ENCODE results near the gene ITIH5. TPM values are rescaled to one million over a fixed set of nuclear protein-coding genes. Genes with fewer than 3 reads are reported as not detected.

The ITIH5 gene
- total and polyA plus RNA-seq, 2 donors (not counting 1 experiment from before 2014, with no cell fraction given), result 0.22 to 12.4 TPM

- no peaks in the 10 kb centered on the region for H3K36me3 ChIP-seq (ENCODE audit: control insufficient read depth, insufficient read depth, low read length)
- H3K79me2 ChIP-seq (ENCODE audit: control insufficient read depth, insufficient read depth, low read length), result no peaks in the 10 kb centered on the region
- no peak overlapping the region for H3K4me3 ChIP-seq (replicated peaks in 1 of 4; ENCODE audit: control extremely low read depth in 1 of 4, insufficient read depth in 1 of 4, low read depth in 3 of 4, low read length in 4 of 4)
- H3K9ac ChIP-seq (ENCODE audit: insufficient read depth, low read length), result no peak overlapping the region
- no peak for TF ChIP-seq CTCF (conservative IDR thresholded peaks at IDR 0.05 in 1 of 2, IDR thresholded peaks at IDR 0.05 in 1 of 2; ENCODE audit: low read depth in 1 of 2, low read length in 2 of 2)
- TF ChIP-seq EZH2 (IDR thresholded peaks at IDR 0.05; ENCODE audit: low read length, missing control alignments), result no peak
- no peaks in the 10 kb centered on the region for H4K20me1 ChIP-seq (ENCODE audit: control insufficient read depth, extremely low read depth, insufficient read depth, low read length)
- no peaks in the 10 kb centered on the region for H3K4me1 ChIP-seq (ENCODE audit: control insufficient read depth, extremely low read depth, insufficient read depth, low read length)
- H3K4me2 ChIP-seq (ENCODE audit: extremely low read depth, insufficient read depth, low read length), result no peak overlapping the region
- no peaks in the 10 kb centered on the region for H3K9me3 ChIP-seq (ENCODE audit: control insufficient read depth, insufficient read depth, low read depth, low read length)
- no peaks in the 10 kb centered on the region for H3K27me3 ChIP-seq (ENCODE audit: control insufficient read depth, insufficient read depth, low read length)
- H2AFZ ChIP-seq (ENCODE audit: low read length), result no peak overlapping the region
- no peak overlapping the region for H3K27ac ChIP-seq (ENCODE audit: insufficient read depth, low read length)
- DNase-seq (ENCODE audit: low read depth in 2 of 2), result no peak
These were observed 140.8 kb downstream of the ITIH5 start for GRCh38 chr10:7526017-7526400.

GRCh38 chr10:7525314-7526016 lies 141.3 kb downstream of the ITIH5 start:
- Histone ChIP-seq H2AFZ (ENCODE audit: low read length) (no peak overlapping the region), H4K20me1 (ENCODE audit: control insufficient read depth, extremely low read depth, insufficient read depth, low read length) (no peaks in the 10 kb centered on the region), H3K4me3 (replicated peaks in 1 of 4; ENCODE audit: control extremely low read depth in 1 of 4, insufficient read depth in 1 of 4, low read depth in 3 of 4, low read length in 4 of 4) (no peak overlapping the region), H3K9me3 (ENCODE audit: control insufficient read depth, insufficient read depth, low read depth, low read length) (no peaks in the 10 kb centered on the region), H3K27ac (ENCODE audit: insufficient read depth, low read length) (no peak overlapping the region), H3K4me1 (ENCODE audit: control insufficient read depth, extremely low read depth, insufficient read depth, low read length) (no peaks in the 10 kb centered on the region), H3K9ac (ENCODE audit: insufficient read depth, low read length) (no peak overlapping the region), H3K4me2 (ENCODE audit: extremely low read depth, insufficient read depth, low read length) (no peak overlapping the region), H3K79me2 (ENCODE audit: control insufficient read depth, insufficient read depth, low read length) (no peaks in the 10 kb centered on the region), H3K27me3 (ENCODE audit: control insufficient read depth, insufficient read depth, low read length) (no peaks in the 10 kb centered on the region), H3K36me3 (ENCODE audit: control insufficient read depth, insufficient read depth, low read length) (no peaks in the 10 kb centered on the region)
- DNase-seq (ENCODE audit: low read depth in 2 of 2), result peak; percentile 52 to 87
- TF ChIP-seq CTCF (conservative IDR thresholded peaks at IDR 0.05 in 1 of 2, IDR thresholded peaks at IDR 0.05 in 1 of 2; ENCODE audit: low read depth in 1 of 2, low read length in 2 of 2) (peak; percentile 77 to 83), EZH2 (IDR thresholded peaks at IDR 0.05; ENCODE audit: low read length, missing control alignments) (no peak)

GRCh38 chr10:7523656-7524055 lies 143.1 kb downstream of the ITIH5 start:
- H2AFZ ChIP-seq (ENCODE audit: low read length), result no peak overlapping the region
- no peaks in the 10 kb centered on the region for H3K9me3 ChIP-seq (ENCODE audit: control insufficient read depth, insufficient read depth, low read depth, low read length)
- TF ChIP-seq CTCF (conservative IDR thresholded peaks at IDR 0.05 in 1 of 2, IDR thresholded peaks at IDR 0.05 in 1 of 2; ENCODE audit: low read depth in 1 of 2, low read length in 2 of 2), result no peak
- TF ChIP-seq EZH2 (IDR thresholded peaks at IDR 0.05; ENCODE audit: low read length, missing control alignments), result no peak
- no peak for DNase-seq (ENCODE audit: low read depth in 2 of 2)
- H3K79me2 ChIP-seq (ENCODE audit: control insufficient read depth, insufficient read depth, low read length), result no peaks in the 10 kb centered on the region
- no peaks in the 10 kb centered on the region for H3K4me1 ChIP-seq (ENCODE audit: control insufficient read depth, extremely low read depth, insufficient read depth, low read length)
- H3K27ac ChIP-seq (ENCODE audit: insufficient read depth, low read length), result no peak overlapping the region
- H3K36me3 ChIP-seq (ENCODE audit: control insufficient read depth, insufficient read depth, low read length), result no peaks in the 10 kb centered on the region
- no peak overlapping the region for H3K9ac ChIP-seq (ENCODE audit: insufficient read depth, low read length)
- no peak overlapping the region for H3K4me2 ChIP-seq (ENCODE audit: extremely low read depth, insufficient read depth, low read length)
- no peak overlapping the region for H3K4me3 ChIP-seq (replicated peaks in 1 of 4; ENCODE audit: control extremely low read depth in 1 of 4, insufficient read depth in 1 of 4, low read depth in 3 of 4, low read length in 4 of 4)
- H3K27me3 ChIP-seq (ENCODE audit: control insufficient read depth, insufficient read depth, low read length), result no peaks in the 10 kb centered on the region
- no peaks in the 10 kb centered on the region for H4K20me1 ChIP-seq (ENCODE audit: control insufficient read depth, extremely low read depth, insufficient read depth, low read length)

Data from fibroblast of lung (primary cell).